Measurements from ENCODE around the gene NEU2.

DNA sequence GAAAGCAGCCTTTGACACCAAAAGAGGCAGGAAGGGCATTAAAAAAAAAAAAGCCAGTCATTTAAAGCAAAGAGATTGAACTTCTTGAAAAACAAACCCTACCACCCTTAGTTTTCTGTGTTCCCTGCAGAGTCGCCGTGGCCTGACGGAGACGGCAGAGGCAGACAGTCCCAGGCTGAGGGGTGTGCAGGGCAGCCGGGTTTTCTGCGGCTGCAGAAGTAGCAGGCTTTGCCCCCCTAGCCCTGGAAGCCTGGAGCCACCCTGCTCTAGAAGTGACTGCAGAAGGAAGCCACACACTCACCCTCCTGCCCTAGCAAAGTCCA, 30.4 kb downstream of the NEU2 start:
- TF ChIP-seq POLR2AphosphoS5 (IDR thresholded peaks at IDR 0.05) (no peak), POLR2A (IDR thresholded peaks at IDR 0.05) (no peak)
- TF ChIP-seq, protein P1, sequence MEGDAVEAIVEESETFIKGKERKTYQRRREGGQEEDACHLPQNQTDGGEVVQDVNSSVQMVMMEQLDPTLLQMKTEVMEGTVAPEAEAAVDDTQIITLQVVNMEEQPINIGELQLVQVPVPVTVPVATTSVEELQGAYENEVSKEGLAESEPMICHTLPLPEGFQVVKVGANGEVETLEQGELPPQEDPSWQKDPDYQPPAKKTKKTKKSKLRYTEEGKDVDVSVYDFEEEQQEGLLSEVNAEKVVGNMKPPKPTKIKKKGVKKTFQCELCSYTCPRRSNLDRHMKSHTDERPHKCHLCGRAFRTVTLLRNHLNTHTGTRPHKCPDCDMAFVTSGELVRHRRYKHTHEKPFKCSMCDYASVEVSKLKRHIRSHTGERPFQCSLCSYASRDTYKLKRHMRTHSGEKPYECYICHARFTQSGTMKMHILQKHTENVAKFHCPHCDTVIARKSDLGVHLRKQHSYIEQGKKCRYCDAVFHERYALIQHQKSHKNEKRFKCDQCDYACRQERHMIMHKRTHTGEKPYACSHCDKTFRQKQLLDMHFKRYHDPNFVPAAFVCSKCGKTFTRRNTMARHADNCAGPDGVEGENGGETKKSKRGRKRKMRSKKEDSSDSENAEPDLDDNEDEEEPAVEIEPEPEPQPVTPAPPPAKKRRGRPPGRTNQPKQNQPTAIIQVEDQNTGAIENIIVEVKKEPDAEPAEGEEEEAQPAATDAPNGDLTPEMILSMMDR (IDR thresholded peaks at IDR 0.05 in 8 of 11, conservative IDR thresholded peaks at IDR 0.05 in 3 of 11), result no peak

Data from spleen (tissue), 7 donors.